NCI-H2107 treated with DMSO at 0.1 percent for 48 hours (cell line): Measurements from ENCODE around the gene NDUFAF8.

ENCODE experiments used
- DNase-seq: peaks from one replicate; lab custom pipeline; 2025; ENCODE audit not compliant: unreplicated experiment; lab: John Stamatoyannopoulos, UW

Gene NDUFAF8

GRCh38 chr17:81238815-81239713 lies at the start of gene NDUFAF8, which contains the start of gene TEPSIN:
NDUFAF8 (plus strand) TSS chr17:81239318; CDS start chr17:81239364, 46 bp downstream.
TEPSIN (minus strand) TSS chr17:81239055; CDS start chr17:81239033, 22 bp downstream.
- DNase-seq = peak; percentile 98

GRCh38 chr17:81189670-81190530 lies 49.2 kb upstream of the NDUFAF8 start:
- DNase-seq = no peak

- no peak for DNase-seq
Measured at GRCh38 chr17:81190591-81190990, 48.5 kb upstream of the NDUFAF8 start.

- no peak for DNase-seq
Measured at GRCh38 chr17:81191116-81191515, 48.0 kb upstream of the NDUFAF8 start.

GRCh38 chr17:81191646-81192045 lies 47.5 kb upstream of the NDUFAF8 start:
- DNase-seq = no peak

GRCh38 chr17:81192386-81193050 lies 46.6 kb upstream of the NDUFAF8 start:
- DNase-seq = no peak

- no peak for DNase-seq
Measured at GRCh38 chr17:81193051-81193410, 46.1 kb upstream of the NDUFAF8 start.

GRCh38 chr17:81193470-81194224 lies 45.5 kb upstream of the NDUFAF8 start:
- no peak for DNase-seq

GRCh38 chr17:81194225-81194760 lies 44.8 kb upstream of the NDUFAF8 start:
- no peak for DNase-seq

- DNase-seq = no peak
Measured at GRCh38 chr17:81194941-81195901, 43.9 kb upstream of the NDUFAF8 start.

GRCh38 chr17:81195941-81196495 lies 43.1 kb upstream of the NDUFAF8 start:
- DNase-seq = no peak

GRCh38 chr17:81196505-81197408 lies 42.4 kb upstream of the NDUFAF8 start:
- DNase-seq = no peak

- DNase-seq = no peak
Measured at GRCh38 chr17:81197409-81197795, 41.7 kb upstream of the NDUFAF8 start.

- no peak for DNase-seq
Measured at GRCh38 chr17:81197831-81198490, 41.2 kb upstream of the NDUFAF8 start.

- DNase-seq = no peak
Measured at GRCh38 chr17:81198826-81199481, 40.2 kb upstream of the NDUFAF8 start.

GRCh38 chr17:81199482-81199830 lies 39.7 kb upstream of the NDUFAF8 start:
- DNase-seq = no peak

GRCh38 chr17:81200201-81200600 lies 38.9 kb upstream of the NDUFAF8 start:
- DNase-seq = no peak
